WTC11 (cell line): ENCODE results near the gene NHSL2.

Source experiments
- CREB1 ChIP-seq: sonication (generic); formaldehyde crosslinking; IDR thresholded peaks from 2 replicates; pipeline ENCODE4 v1.8.0; 2023; ENCODE audit warnings: mild to moderate bottlenecking, missing genetic modification reagents
- TF ChIP-seq, protein P1 (sequence below): sonication (generic); formaldehyde crosslinking; IDR thresholded peaks from 2 replicates; pipeline ENCODE4 v1.8.1; 2023; ENCODE audit warnings: mild to moderate bottlenecking, missing genetic modification reagents
- TF ChIP-seq, protein P2 (sequence below): fragments of 200-600 bp; IDR thresholded peaks from 2 replicates; pipeline ENCODE4 v1.8.0; 2022; ENCODE audit warnings: antibody characterized with exemption
- TF ChIP-seq, protein P3 (sequence below): sonication (generic); formaldehyde crosslinking; IDR thresholded peaks from 2 replicates; pipeline ENCODE4 v1.8.0; 2022; ENCODE audit warnings: mild to moderate bottlenecking, missing genetic modification reagents

DNA sequence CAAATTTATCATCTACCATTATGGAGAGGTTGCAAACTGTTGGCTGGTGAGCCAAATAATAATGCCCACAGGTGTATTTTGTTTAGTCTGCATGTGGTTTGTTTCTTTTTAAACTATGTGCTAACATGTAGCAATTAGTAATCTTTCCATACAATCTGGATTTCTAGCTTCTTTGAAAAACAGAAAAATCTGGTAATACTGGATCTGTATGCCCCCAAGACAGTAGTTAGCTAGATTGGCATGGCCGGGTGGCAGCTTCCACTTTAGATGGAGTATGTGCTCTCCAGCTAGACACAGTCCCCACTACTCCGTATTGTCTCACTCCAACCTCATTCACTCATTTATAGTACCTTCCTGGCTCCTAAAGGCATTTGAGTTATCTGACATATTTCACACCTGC, 91.3 kb downstream of the NHSL2 start:
- TF ChIP-seq, protein P1, sequence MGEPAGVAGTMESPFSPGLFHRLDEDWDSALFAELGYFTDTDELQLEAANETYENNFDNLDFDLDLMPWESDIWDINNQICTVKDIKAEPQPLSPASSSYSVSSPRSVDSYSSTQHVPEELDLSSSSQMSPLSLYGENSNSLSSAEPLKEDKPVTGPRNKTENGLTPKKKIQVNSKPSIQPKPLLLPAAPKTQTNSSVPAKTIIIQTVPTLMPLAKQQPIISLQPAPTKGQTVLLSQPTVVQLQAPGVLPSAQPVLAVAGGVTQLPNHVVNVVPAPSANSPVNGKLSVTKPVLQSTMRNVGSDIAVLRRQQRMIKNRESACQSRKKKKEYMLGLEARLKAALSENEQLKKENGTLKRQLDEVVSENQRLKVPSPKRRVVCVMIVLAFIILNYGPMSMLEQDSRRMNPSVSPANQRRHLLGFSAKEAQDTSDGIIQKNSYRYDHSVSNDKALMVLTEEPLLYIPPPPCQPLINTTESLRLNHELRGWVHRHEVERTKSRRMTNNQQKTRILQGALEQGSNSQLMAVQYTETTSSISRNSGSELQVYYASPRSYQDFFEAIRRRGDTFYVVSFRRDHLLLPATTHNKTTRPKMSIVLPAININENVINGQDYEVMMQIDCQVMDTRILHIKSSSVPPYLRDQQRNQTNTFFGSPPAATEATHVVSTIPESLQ (CRISPR knock-in tag), result no peak
- TF ChIP-seq, protein P2, sequence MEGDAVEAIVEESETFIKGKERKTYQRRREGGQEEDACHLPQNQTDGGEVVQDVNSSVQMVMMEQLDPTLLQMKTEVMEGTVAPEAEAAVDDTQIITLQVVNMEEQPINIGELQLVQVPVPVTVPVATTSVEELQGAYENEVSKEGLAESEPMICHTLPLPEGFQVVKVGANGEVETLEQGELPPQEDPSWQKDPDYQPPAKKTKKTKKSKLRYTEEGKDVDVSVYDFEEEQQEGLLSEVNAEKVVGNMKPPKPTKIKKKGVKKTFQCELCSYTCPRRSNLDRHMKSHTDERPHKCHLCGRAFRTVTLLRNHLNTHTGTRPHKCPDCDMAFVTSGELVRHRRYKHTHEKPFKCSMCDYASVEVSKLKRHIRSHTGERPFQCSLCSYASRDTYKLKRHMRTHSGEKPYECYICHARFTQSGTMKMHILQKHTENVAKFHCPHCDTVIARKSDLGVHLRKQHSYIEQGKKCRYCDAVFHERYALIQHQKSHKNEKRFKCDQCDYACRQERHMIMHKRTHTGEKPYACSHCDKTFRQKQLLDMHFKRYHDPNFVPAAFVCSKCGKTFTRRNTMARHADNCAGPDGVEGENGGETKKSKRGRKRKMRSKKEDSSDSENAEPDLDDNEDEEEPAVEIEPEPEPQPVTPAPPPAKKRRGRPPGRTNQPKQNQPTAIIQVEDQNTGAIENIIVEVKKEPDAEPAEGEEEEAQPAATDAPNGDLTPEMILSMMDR, result no peak
- TF ChIP-seq, protein P3, sequence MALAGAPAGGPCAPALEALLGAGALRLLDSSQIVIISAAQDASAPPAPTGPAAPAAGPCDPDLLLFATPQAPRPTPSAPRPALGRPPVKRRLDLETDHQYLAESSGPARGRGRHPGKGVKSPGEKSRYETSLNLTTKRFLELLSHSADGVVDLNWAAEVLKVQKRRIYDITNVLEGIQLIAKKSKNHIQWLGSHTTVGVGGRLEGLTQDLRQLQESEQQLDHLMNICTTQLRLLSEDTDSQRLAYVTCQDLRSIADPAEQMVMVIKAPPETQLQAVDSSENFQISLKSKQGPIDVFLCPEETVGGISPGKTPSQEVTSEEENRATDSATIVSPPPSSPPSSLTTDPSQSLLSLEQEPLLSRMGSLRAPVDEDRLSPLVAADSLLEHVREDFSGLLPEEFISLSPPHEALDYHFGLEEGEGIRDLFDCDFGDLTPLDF (CRISPR knock-in tag), result no peak
- TF ChIP-seq CREB1 (CRISPR knock-in tag), result no peak
